GM12801 (cell line): Measurements from ENCODE around the gene C1orf50.

ENCODE experiments used
- CTCF ChIP-seq: IDR thresholded peaks from one replicate; pipeline ENCODE4 v1.5.1; 2011; ENCODE audit warnings: control low read depth; ENCODE audit not compliant: insufficient read length; ENCODE audit errors: extremely low read depth

The C1orf50 gene

GRCh38 chr1:42797414-42797813, 30.4 kb downstream of the C1orf50 start:
- TF ChIP-seq CTCF = no peak

- no peak for TF ChIP-seq CTCF
These were observed 30.9 kb downstream of the C1orf50 start for GRCh38 chr1:42797979-42798378.

- no peak for TF ChIP-seq CTCF
These were observed 34.9 kb downstream of the C1orf50 start for GRCh38 chr1:42801832-42802473.

- no peak for TF ChIP-seq CTCF
These were observed 39.1 kb downstream of the C1orf50 start for GRCh38 chr1:42806171-42806570.

GRCh38 chr1:42806593-42806992, 39.5 kb downstream of the C1orf50 start:
- no peak for TF ChIP-seq CTCF

GRCh38 chr1:42807056-42807668, 40.1 kb downstream of the C1orf50 start:
- no peak for TF ChIP-seq CTCF

GRCh38 chr1:42815941-42816584, 49.0 kb downstream of the C1orf50 start:
- TF ChIP-seq CTCF = no peak
